H1 (cell line): ENCODE results near the gene ENDOD1. TPM values are rescaled to one million over a fixed set of nuclear protein-coding genes. Genes with fewer than 3 reads are reported as not detected.

Experiments
- CTCF ChIA-PET: fragments of 300-600 bp; sonication (Branson Sonifier 250); formaldehyde crosslinking; loops from one replicate; lab custom pipeline; 2021; ENCODE audit not compliant: partially characterized antibody; lab: Charles Lee
- POLR2A ChIA-PET: fragments of 300-600 bp; sonication (Branson Sonifier 250); formaldehyde crosslinking; loops from one replicate; lab custom pipeline; 2021; ENCODE audit warnings: inconsistent platforms; ENCODE audit not compliant: partially characterized antibody; lab: Charles Lee
- DNase-seq, 2 experiments: peaks; one replicate each; pipeline versions ENCODE4 v3.0.0 to v3.0.0-alpha.2; 2010 to 2022; ENCODE audit warnings: low spot score in 2 of 2, low read depth in 1 of 2, mixed read lengths in 1 of 2
- FAIRE-seq: peaks from 2 replicates; lab custom pipeline; 2011; peaks lifted over from hg19 to GRCh38; lab: Jason Lieb, UNC
- H2AFZ ChIP-seq: 2 replicates; pipeline ENCODE4 v1.8.1; 2012; ENCODE audit warnings: low read length, inconsistent platforms
- H2AK5ac ChIP-seq: 2 replicates; pipeline ENCODE4 v1.6.1; 2013; ENCODE audit warnings: low read depth, low read length
- H2BK120ac ChIP-seq: replicated peaks from 2 replicates; pipeline ENCODE3; 2013; ENCODE audit warnings: low read depth, low read length, inconsistent platforms
- H2BK12ac ChIP-seq: 2 replicates; pipeline ENCODE4 v1.6.1; 2013; ENCODE audit warnings: low read depth, low read length
- H2BK15ac ChIP-seq: 2 replicates; pipeline ENCODE4 v1.6.1; 2013; ENCODE audit warnings: low read length
- H2BK20ac ChIP-seq: 2 replicates; pipeline ENCODE4 v1.6.1; 2013; ENCODE audit warnings: low read length
- H2BK5ac ChIP-seq: 2 replicates; pipeline ENCODE4 v1.6.1; 2013; ENCODE audit warnings: low read depth, low read length
- H3K14ac ChIP-seq: 2 replicates; pipeline ENCODE4 v1.6.1; 2013; ENCODE audit warnings: inconsistent platforms; ENCODE audit not compliant: insufficient read length
- H3K18ac ChIP-seq: 2 replicates; pipeline ENCODE4 v1.6.1; 2013; ENCODE audit warnings: low read length; ENCODE audit errors: extremely low read depth
- H3K23ac ChIP-seq: 2 replicates; pipeline ENCODE4 v1.6.1; 2013; ENCODE audit warnings: inconsistent platforms; ENCODE audit not compliant: insufficient read length
- H3K23me2 ChIP-seq: 2 replicates; pipeline ENCODE4 v1.6.1; 2013; ENCODE audit warnings: low read depth, low read length
- H3K27ac ChIP-seq: 2 replicates; pipeline ENCODE4 v1.6.1; 2011; ENCODE audit warnings: low read depth, low read length, inconsistent platforms
- H3K27me3 ChIP-seq, 4 experiments: replicated peaks in 1 of 4; 1 replicate in 1 of 4; 2 replicates in 3 of 4; pipeline versions ENCODE4 v1.6.1 to v1.8.1; 2011 to 2013; ENCODE audit warnings: low read length in 3 of 4, mild to moderate bottlenecking in 3 of 4, inconsistent platforms in 2 of 4, mixed read lengths in 2 of 4, moderate library complexity in 1 of 4; ENCODE audit not compliant: control insufficient read depth in 3 of 4, insufficient read depth in 3 of 4; ENCODE audit errors: extremely low read depth in 1 of 4
- H3K36me3 ChIP-seq, 4 experiments: 2 replicates each; pipeline versions ENCODE4 v1.6.1 to v1.8.1; 2011 to 2013; ENCODE audit warnings: mild to moderate bottlenecking in 4 of 4, low read length in 3 of 4, moderate library complexity in 2 of 4, control low read depth in 1 of 4, inconsistent platforms in 1 of 4; ENCODE audit not compliant: insufficient read depth in 4 of 4, control insufficient read depth in 2 of 4
- H3K4ac ChIP-seq: replicated peaks from 2 replicates; pipeline ENCODE3; 2013; ENCODE audit warnings: low read length, low read depth, mixed read lengths, inconsistent platforms; ENCODE audit not compliant: insufficient read length
- H3K4me1 ChIP-seq, 4 experiments: replicated peaks in 1 of 4; 1 replicate in 1 of 4; 2 replicates in 3 of 4; pipeline versions ENCODE4 v1.6.1 to v1.8.1; 2011 to 2013; ENCODE audit warnings: low read length in 3 of 4, inconsistent platforms in 2 of 4, mixed read lengths in 1 of 4; ENCODE audit not compliant: insufficient read depth in 4 of 4, control insufficient read depth in 3 of 4
- H3K4me2 ChIP-seq, 2 experiments: 2 replicates each; pipeline versions ENCODE4 v1.6.1 to v1.8.1; 2011 to 2013; ENCODE audit warnings: low read depth in 2 of 2, low read length in 2 of 2, control low read depth in 1 of 2, inconsistent platforms in 1 of 2, mild to moderate bottlenecking in 1 of 2; ENCODE audit not compliant: insufficient read depth in 1 of 2
- H3K4me3 ChIP-seq, 4 experiments: fragments of 200-600, 300-600 bp in 1 of 4; sonication (generic), shearing (Covaris generic), sonication (Bioruptor Twin) in 1 of 4; 2 replicates each; pipeline versions ENCODE4 v1.5.1 to v1.8.1; 2011 to 2016; ENCODE audit warnings: low read length in 4 of 4, low read depth in 3 of 4, control low read depth in 2 of 4, inconsistent platforms in 2 of 4, mild to moderate bottlenecking in 2 of 4, mixed read lengths in 1 of 4, moderate library complexity in 1 of 4; ENCODE audit not compliant: insufficient read depth in 2 of 4; ENCODE audit errors: extremely low read depth in 1 of 4
- H3K56ac ChIP-seq: replicated peaks from 2 replicates; pipeline ENCODE3; 2013; ENCODE audit warnings: low read depth, mild to moderate bottlenecking, mixed read lengths, low read length, inconsistent platforms; ENCODE audit not compliant: insufficient read length
- H3K79me1 ChIP-seq: 2 replicates; pipeline ENCODE4 v1.6.1; 2013; ENCODE audit warnings: low read depth, low read length, control low read depth
- H3K79me2 ChIP-seq, 2 experiments: 2 replicates each; pipeline versions ENCODE4 v1.6.1 to v1.8.1; 2012 to 2013; ENCODE audit warnings: low read length in 2 of 2, mild to moderate bottlenecking in 2 of 2, inconsistent platforms in 1 of 2; ENCODE audit not compliant: insufficient read depth in 2 of 2, control insufficient read depth in 1 of 2
- H3K9ac ChIP-seq, 4 experiments: replicated peaks in 1 of 4; 1 replicate in 1 of 4; 2 replicates in 3 of 4; pipeline versions ENCODE4 v1.6.1 to v1.8.1; 2011 to 2013; ENCODE audit warnings: low read depth in 3 of 4, low read length in 3 of 4, control low read depth in 2 of 4, mild to moderate bottlenecking in 2 of 4, moderate library complexity in 2 of 4, inconsistent platforms in 1 of 4; ENCODE audit errors: extremely low read depth in 1 of 4
- H3K9me3 ChIP-seq, 2 experiments: 2 replicates each; pipeline versions ENCODE4 v1.6.1 to v1.8.1; 2012 to 2013; ENCODE audit warnings: mild to moderate bottlenecking in 2 of 2, moderate library complexity in 2 of 2, control low read depth in 1 of 2, inconsistent platforms in 1 of 2, low read depth in 1 of 2, low read length in 1 of 2, mixed read lengths in 1 of 2; ENCODE audit not compliant: insufficient read depth in 2 of 2
- H4K20me1 ChIP-seq, 2 experiments: replicated peaks in 1 of 2; 2 replicates each; pipeline versions ENCODE3 to v1.8.1; 2011 to 2013; ENCODE audit warnings: inconsistent platforms in 2 of 2, low read length in 2 of 2, mild to moderate bottlenecking in 1 of 2; ENCODE audit not compliant: insufficient read depth in 2 of 2, control insufficient read depth in 1 of 2
- H4K5ac ChIP-seq: 2 replicates; pipeline ENCODE4 v1.6.1; 2013; ENCODE audit warnings: low read length, low read depth, mixed read lengths, inconsistent platforms; ENCODE audit not compliant: insufficient read length
- H4K8ac ChIP-seq: 2 replicates; pipeline ENCODE4 v1.8.0; 2013; ENCODE audit warnings: mild to moderate bottlenecking, moderate library complexity, low read length, inconsistent platforms; ENCODE audit not compliant: insufficient read depth; ENCODE audit errors: extremely low read depth
- H4K91ac ChIP-seq: replicated peaks from 2 replicates; pipeline ENCODE3; 2013; ENCODE audit warnings: low read length, mixed read lengths, inconsistent platforms; ENCODE audit not compliant: insufficient read length
- ASH2L ChIP-seq: fragments of 200-600, 300-600 bp; sonication (generic); IDR thresholded peaks from one replicate; pipeline ENCODE4 v1.7.1; 2017; ENCODE audit warnings: low read length
- CBX5 ChIP-seq: fragments of 300-800, 300-1000 bp; sonication (generic); IDR thresholded peaks from 2 replicates; pipeline ENCODE4 v1.7.1; 2016; ENCODE audit warnings: antibody characterized with exemption, low read length, low read depth
- CEBPB ChIP-seq: IDR thresholded peaks from 2 replicates; pipeline ENCODE4 v1.6.1; 2012; ENCODE audit warnings: low read depth, low read length
- E2F6 ChIP-seq: IDR thresholded peaks from 2 replicates; pipeline ENCODE4 v1.6.1; 2012; ENCODE audit warnings: inconsistent platforms
- EGR1 ChIP-seq: IDR thresholded peaks from 2 replicates; pipeline ENCODE4 v1.6.1; 2011; ENCODE audit warnings: low read depth, low read length, borderline replicate concordance
- JUND ChIP-seq: IDR thresholded peaks from 2 replicates; pipeline ENCODE4 v1.6.1; 2011; ENCODE audit warnings: mild to moderate bottlenecking, improper control_type of control experiment, low read length
- RAD21 ChIP-seq, 2 experiments: IDR thresholded peaks in 1 of 2; conservative IDR thresholded peaks in 1 of 2; 2 replicates each; pipeline ENCODE4 v1.6.1; 2011; ENCODE audit warnings: low read depth in 2 of 2, low read length in 2 of 2, improper control_type of control experiment in 1 of 2, inconsistent platforms in 1 of 2, mild to moderate bottlenecking in 1 of 2, moderate library complexity in 1 of 2
- RBBP5 ChIP-seq: IDR thresholded peaks from 2 replicates; pipeline ENCODE4 v1.7.1; 2012; ENCODE audit warnings: low read depth, mild to moderate bottlenecking, inconsistent platforms, low read length, moderate library complexity, borderline replicate concordance
- SIN3A ChIP-seq, 2 experiments: IDR thresholded peaks in 1 of 2; conservative IDR thresholded peaks in 1 of 2; 2 replicates each; pipeline ENCODE4 v1.6.1; 2011 to 2012; ENCODE audit warnings: low read length in 2 of 2, improper control_type of control experiment in 1 of 2, low read depth in 1 of 2, mild to moderate bottlenecking in 1 of 2
- ZNF274 ChIP-seq: IDR thresholded peaks from 2 replicates; pipeline ENCODE4 v1.7.0; 2012; ENCODE audit warnings: low read length, borderline replicate concordance; ENCODE audit errors: extremely low read depth
- polyA plus RNA-seq, 7 experiments: library from polyadenylated mRNA; depleted of rRNA in 3 of 7; stranded (reverse) in 5 of 7; unstranded in 2 of 7; fragments of >200 nt in 5 of 7; fragments of 200-250 nt in 2 of 7; gene quantifications; 1 replicate in 5 of 7; 2 replicates in 1 of 7; 4 replicates in 1 of 7; pipeline versions ENCODE4 v1.2.1 to v1.2.3, GENCODE V29; 2011 to 2013; ENCODE audit warnings: missing spikeins in 2 of 7, mixed read lengths in 2 of 7
- total RNA-seq: library from RNA; stranded (reverse); fragmentation: NEBNext Ultra II Directional; extraction: Animal tissue kit (Norgen Biotek cat#: 25700); gene quantifications from 2 replicates; pipeline ENCODE4 v1.2.1, GENCODE V29; 2021

ENDOD1 gene
- total and polyA plus RNA-seq, 2 of the 8 experiments (the other 6 are each of a cell fraction or from before 2014, with no cell fraction given): 1.2 to 2.5 TPM

- Histone ChIP-seq H4K20me1 (no peaks in the 10 kb centered on the region), H3K23me2 (no peaks in the 10 kb centered on the region), H3K9ac (no peak overlapping the region), H2BK15ac (no peak overlapping the region), H3K79me2 (no peaks in the 10 kb centered on the region), H3K56ac (no peak overlapping the region), H3K27ac (no peak overlapping the region), H2BK12ac (no peak overlapping the region), H2BK120ac (no peak overlapping the region), H2BK20ac (no peak overlapping the region), H4K91ac (no peak overlapping the region), H4K5ac (no peak overlapping the region), H3K79me1 (no peaks in the 10 kb centered on the region), H2AK5ac (no peak overlapping the region), H3K4me2 (no peak overlapping the region), H3K23ac (no peak overlapping the region), H3K4ac (no peak overlapping the region), H3K18ac (no peak overlapping the region), H2BK5ac (no peak overlapping the region), H3K9me3 (no peaks in the 10 kb centered on the region), H3K4me1 (peaks cover 0 to 6% (median 0%) of the 10 kb centered on the region in 4 experiments; a peak in 1 of 7 replicates), H3K27me3 (no peaks in the 10 kb centered on the region), H3K36me3 (peaks cover 0 to 9% (median 0%) of the 10 kb centered on the region in 4 experiments; a peak in 1 of 8 replicates), H3K4me3 (no peak overlapping the region), H2AFZ (no peak overlapping the region), H3K14ac (no peak overlapping the region), H4K8ac (no peak overlapping the region)
- FAIRE-seq: no peak
- POLR2A ChIA-PET: no interaction called here
- no peak for DNase-seq
- TF ChIP-seq RAD21 (IDR thresholded peaks at IDR 0.05 in 1 of 2, conservative IDR thresholded peaks at IDR 0.05 in 1 of 2; ENCODE audit: low read depth in 2 of 2, low read length in 2 of 2) (no peak), RBBP5 (no peak), E2F6 (no peak), EGR1 (no peak), SIN3A (conservative IDR thresholded peaks at IDR 0.05 in 1 of 2, IDR thresholded peaks at IDR 0.05 in 1 of 2; ENCODE audit: low read depth in 1 of 2, low read length in 2 of 2) (no peak), ASH2L (no peak), JUND (no peak), CEBPB (no peak), CBX5 (no peak), ZNF274 (no peak)
- CTCF ChIA-PET: no interaction called here
These were observed 76.0 kb downstream of the ENDOD1 start for GRCh38 chr11:95165638-95166037.
